SK-N-SH treated with all-trans-retinoic acid at 6 μM for 48 hours (cell line): ENCODE data around the gene TOP1.

Experiments
- ATAC-seq: fragments of 200-7000 bp; cut with Tn5 transposase; 3 replicates; pipeline ENCODE4 v1.9.1; 2020; ENCODE audit warnings: mild to moderate bottlenecking, moderate library complexity
- ARNTL ChIP-seq: fragments of 450-650 bp; formaldehyde crosslinking; IDR thresholded peaks from 2 replicates; pipeline ENCODE4 v1.5.0; 2020; ENCODE audit warnings: low read depth, mild to moderate bottlenecking, moderate library complexity, borderline replicate concordance
- BACH2 ChIP-seq: fragments of 250-450 bp; sonication (Bioruptor Pico); IDR thresholded peaks from 2 replicates; pipeline ENCODE4 v1.9.0; 2021; ENCODE audit warnings: mild to moderate bottlenecking, borderline replicate concordance
- CSDC2 ChIP-seq: fragments of 250-450 bp; sonication (Bioruptor Pico); IDR thresholded peaks from 2 replicates; pipeline ENCODE4 v1.5.0; 2020; ENCODE audit warnings: mild to moderate bottlenecking, moderate library complexity
- ESRRG ChIP-seq: fragments of 250-450 bp; sonication (Bioruptor Pico); IDR thresholded peaks from 2 replicates; pipeline ENCODE4 v1.6.1; 2021; ENCODE audit warnings: mild to moderate bottlenecking
- GLIS3 ChIP-seq: fragments of 250-450 bp; sonication (Bioruptor Pico); IDR thresholded peaks from 2 replicates; pipeline ENCODE4 v1.5.0; 2020; ENCODE audit warnings: mild to moderate bottlenecking, moderate library complexity
- ISL1 ChIP-seq: fragments of 250-450 bp; sonication (Bioruptor Pico); IDR thresholded peaks from 2 replicates; pipeline ENCODE4 v2.1.2; 2022; ENCODE audit warnings: mild to moderate bottlenecking, moderate library complexity
- OSR1 ChIP-seq: fragments of 250-450 bp; sonication (Bioruptor Pico); IDR thresholded peaks from 2 replicates; pipeline ENCODE4 v1.8.0; 2022; ENCODE audit warnings: moderate library complexity, mild to moderate bottlenecking, inconsistent platforms
- SNAI2 ChIP-seq: fragments of 250-450 bp; sonication (Bioruptor Pico); IDR thresholded peaks from 2 replicates; pipeline ENCODE4 v1.5.0; 2020; ENCODE audit warnings: mild to moderate bottlenecking, moderate library complexity
- TCF4 ChIP-seq: fragments of 250-450 bp; sonication (Bioruptor Pico); IDR thresholded peaks from 2 replicates; pipeline ENCODE4 v1.8.0; 2021; ENCODE audit warnings: mild to moderate bottlenecking, moderate library complexity, borderline replicate concordance
- TOX ChIP-seq: fragments of 250-450 bp; sonication (Bioruptor Pico); IDR thresholded peaks from 2 replicates; pipeline ENCODE4 v1.8.0; 2021; ENCODE audit warnings: mild to moderate bottlenecking, moderate library complexity, borderline replicate concordance
- ZFP3 ChIP-seq: fragments of 250-450 bp; sonication (Bioruptor Pico); IDR thresholded peaks from 2 replicates; pipeline ENCODE4 v1.5.0; 2020; ENCODE audit warnings: mild to moderate bottlenecking, moderate library complexity
- ZNF565 ChIP-seq: fragments of 450-650 bp; formaldehyde crosslinking; conservative IDR thresholded peaks from 2 replicates; pipeline ENCODE4 v1.5.0; 2020; ENCODE audit warnings: low read depth, mild to moderate bottlenecking, moderate library complexity
- ZNF70 ChIP-seq: fragments of 450-650 bp; formaldehyde crosslinking; IDR thresholded peaks from 2 replicates; pipeline ENCODE4 v1.5.0; 2020; ENCODE audit warnings: mild to moderate bottlenecking, moderate library complexity
- ZNF8 ChIP-seq: fragments of 450-650 bp; formaldehyde crosslinking; IDR thresholded peaks from 2 replicates; pipeline ENCODE4 v1.5.0; 2020; ENCODE audit warnings: mild to moderate bottlenecking, moderate library complexity
- TF ChIP-seq, protein P1 (sequence below): fragments of 250-450 bp; sonication (Bioruptor Pico); IDR thresholded peaks from 2 replicates; pipeline ENCODE4 v1.5.1; 2020; ENCODE audit warnings: low read depth, mild to moderate bottlenecking, moderate library complexity
- TF ChIP-seq, protein P2 (sequence below): fragments of 250-450 bp; sonication (Bioruptor Pico); IDR thresholded peaks from 2 replicates; pipeline ENCODE4 v1.5.1; 2021; ENCODE audit warnings: mild to moderate bottlenecking, moderate library complexity
- TF ChIP-seq, protein P3 (sequence below): fragments of 250-450 bp; sonication (Bioruptor Pico); IDR thresholded peaks from 2 replicates; pipeline ENCODE4 v1.8.0; 2020; ENCODE audit warnings: mild to moderate bottlenecking, moderate library complexity, borderline replicate concordance
- TF ChIP-seq, protein P4 (sequence below): fragments of 250-450 bp; sonication (Bioruptor Pico); IDR thresholded peaks from 2 replicates; pipeline ENCODE4 v1.8.0; 2021; ENCODE audit warnings: low read depth, mild to moderate bottlenecking, moderate library complexity, borderline replicate concordance

Gene TOP1

DNA sequence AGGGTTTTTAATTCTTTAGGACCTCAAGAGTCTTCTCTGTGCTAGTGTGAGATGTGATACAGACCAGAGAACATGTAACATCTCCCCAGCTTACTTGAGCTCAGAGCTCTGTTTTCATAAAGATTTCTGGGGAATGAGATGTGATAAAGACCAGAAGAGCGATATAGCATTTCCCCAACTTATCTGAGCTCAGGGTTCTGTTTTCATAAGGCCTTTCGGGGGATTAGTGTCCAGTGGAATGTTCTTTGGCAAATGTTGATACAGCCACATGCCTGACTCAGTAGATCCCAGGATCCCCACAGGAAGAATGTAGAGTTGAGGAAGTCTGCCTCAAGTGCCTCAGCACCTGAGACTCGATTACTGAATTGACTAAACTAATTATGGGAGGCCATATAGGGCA is 18.7 kb upstream of the TOP1 start (continued):
- TF ChIP-seq, protein P1, sequence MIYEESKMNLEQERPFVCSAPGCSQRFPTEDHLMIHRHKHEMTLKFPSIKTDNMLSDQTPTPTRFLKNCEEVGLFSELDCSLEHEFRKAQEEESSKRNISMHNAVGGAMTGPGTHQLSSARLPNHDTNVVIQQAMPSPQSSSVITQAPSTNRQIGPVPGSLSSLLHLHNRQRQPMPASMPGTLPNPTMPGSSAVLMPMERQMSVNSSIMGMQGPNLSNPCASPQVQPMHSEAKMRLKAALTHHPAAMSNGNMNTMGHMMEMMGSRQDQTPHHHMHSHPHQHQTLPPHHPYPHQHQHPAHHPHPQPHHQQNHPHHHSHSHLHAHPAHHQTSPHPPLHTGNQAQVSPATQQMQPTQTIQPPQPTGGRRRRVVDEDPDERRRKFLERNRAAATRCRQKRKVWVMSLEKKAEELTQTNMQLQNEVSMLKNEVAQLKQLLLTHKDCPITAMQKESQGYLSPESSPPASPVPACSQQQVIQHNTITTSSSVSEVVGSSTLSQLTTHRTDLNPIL: no peak
- TF ChIP-seq CSDC2 (CRISPR knock-in tag) (no peak), GLIS3 (CRISPR knock-in tag) (no peak), ARNTL (CRISPR knock-in tag) (no peak), TCF4 (no peak), OSR1 (CRISPR knock-in tag) (no peak), TOX (CRISPR knock-in tag) (no peak), ZNF70 (CRISPR knock-in tag) (no peak), ESRRG (no peak)
- TF ChIP-seq, protein P2, sequence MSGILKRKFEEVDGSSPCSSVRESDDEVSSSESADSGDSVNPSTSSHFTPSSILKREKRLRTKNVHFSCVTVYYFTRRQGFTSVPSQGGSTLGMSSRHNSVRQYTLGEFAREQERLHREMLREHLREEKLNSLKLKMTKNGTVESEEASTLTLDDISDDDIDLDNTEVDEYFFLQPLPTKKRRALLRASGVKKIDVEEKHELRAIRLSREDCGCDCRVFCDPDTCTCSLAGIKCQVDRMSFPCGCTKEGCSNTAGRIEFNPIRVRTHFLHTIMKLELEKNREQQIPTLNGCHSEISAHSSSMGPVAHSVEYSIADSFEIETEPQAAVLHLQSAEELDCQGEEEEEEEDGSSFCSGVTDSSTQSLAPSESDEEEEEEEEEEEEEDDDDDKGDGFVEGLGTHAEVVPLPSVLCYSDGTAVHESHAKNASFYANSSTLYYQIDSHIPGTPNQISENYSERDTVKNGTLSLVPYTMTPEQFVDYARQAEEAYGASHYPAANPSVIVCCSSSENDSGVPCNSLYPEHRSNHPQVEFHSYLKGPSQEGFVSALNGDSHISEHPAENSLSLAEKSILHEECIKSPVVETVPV (CRISPR knock-in tag): no peak
- TF ChIP-seq, protein P3, sequence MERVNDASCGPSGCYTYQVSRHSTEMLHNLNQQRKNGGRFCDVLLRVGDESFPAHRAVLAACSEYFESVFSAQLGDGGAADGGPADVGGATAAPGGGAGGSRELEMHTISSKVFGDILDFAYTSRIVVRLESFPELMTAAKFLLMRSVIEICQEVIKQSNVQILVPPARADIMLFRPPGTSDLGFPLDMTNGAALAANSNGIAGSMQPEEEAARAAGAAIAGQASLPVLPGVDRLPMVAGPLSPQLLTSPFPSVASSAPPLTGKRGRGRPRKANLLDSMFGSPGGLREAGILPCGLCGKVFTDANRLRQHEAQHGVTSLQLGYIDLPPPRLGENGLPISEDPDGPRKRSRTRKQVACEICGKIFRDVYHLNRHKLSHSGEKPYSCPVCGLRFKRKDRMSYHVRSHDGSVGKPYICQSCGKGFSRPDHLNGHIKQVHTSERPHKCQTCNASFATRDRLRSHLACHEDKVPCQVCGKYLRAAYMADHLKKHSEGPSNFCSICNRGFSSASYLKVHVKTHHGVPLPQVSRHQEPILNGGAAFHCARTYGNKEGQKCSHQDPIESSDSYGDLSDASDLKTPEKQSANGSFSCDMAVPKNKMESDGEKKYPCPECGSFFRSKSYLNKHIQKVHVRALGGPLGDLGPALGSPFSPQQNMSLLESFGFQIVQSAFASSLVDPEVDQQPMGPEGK (CRISPR knock-in tag): no peak

DNA sequence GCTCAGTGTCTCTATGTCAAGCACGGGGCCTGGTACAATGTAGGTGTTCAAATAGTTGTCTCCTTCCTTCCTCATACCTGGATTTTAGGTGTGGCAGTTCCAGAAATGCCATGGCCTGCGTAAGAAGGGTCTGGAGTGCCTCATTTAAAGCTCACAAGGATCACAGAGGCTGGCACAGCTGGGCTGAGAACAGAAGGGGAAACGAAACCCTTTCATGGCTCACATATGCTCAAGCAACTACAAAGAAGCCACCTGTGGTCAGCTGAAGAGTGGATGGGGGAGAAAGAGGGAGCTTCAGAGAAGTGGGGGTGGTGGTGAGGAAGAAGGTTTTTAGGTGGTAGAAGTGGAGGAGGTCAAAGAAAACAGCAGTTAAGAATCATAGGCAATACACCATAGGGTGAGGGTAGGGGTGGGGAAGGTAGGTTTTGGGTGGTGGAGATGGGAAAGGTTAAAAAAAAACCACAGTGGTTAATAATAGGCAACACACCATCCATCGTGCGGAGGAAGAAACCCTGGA is 17.0 kb upstream of the TOP1 start:
- no peak for ATAC-seq
- no peak for TF ChIP-seq ZFP3 (CRISPR knock-in tag)
- TF ChIP-seq BACH2: no peak
- TF ChIP-seq, protein P3 (CRISPR knock-in tag): no peak
- no peak for TF ChIP-seq TCF4
- TF ChIP-seq GLIS3 (CRISPR knock-in tag): no peak
- TF ChIP-seq ARNTL (CRISPR knock-in tag): no peak
- no peak for TF ChIP-seq TOX (CRISPR knock-in tag)
- no peak for TF ChIP-seq SNAI2
- no peak for TF ChIP-seq OSR1 (CRISPR knock-in tag)
- no peak for TF ChIP-seq ISL1 (CRISPR knock-in tag)
- TF ChIP-seq, protein P4, sequence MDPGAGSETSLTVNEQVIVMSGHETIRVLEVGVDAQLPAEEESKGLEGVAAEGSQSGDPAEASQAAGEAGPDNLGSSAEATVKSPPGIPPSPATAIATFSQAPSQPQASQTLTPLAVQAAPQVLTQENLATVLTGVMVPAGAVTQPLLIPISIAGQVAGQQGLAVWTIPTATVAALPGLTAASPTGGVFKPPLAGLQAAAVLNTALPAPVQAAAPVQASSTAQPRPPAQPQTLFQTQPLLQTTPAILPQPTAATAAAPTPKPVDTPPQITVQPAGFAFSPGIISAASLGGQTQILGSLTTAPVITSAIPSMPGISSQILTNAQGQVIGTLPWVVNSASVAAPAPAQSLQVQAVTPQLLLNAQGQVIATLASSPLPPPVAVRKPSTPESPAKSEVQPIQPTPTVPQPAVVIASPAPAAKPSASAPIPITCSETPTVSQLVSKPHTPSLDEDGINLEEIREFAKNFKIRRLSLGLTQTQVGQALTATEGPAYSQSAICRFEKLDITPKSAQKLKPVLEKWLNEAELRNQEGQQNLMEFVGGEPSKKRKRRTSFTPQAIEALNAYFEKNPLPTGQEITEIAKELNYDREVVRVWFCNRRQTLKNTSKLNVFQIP: no peak
- TF ChIP-seq ZNF565 (CRISPR knock-in tag): no peak
- TF ChIP-seq, protein P2 (CRISPR knock-in tag): no peak
- TF ChIP-seq ZNF8 (CRISPR knock-in tag): no peak

DNA sequence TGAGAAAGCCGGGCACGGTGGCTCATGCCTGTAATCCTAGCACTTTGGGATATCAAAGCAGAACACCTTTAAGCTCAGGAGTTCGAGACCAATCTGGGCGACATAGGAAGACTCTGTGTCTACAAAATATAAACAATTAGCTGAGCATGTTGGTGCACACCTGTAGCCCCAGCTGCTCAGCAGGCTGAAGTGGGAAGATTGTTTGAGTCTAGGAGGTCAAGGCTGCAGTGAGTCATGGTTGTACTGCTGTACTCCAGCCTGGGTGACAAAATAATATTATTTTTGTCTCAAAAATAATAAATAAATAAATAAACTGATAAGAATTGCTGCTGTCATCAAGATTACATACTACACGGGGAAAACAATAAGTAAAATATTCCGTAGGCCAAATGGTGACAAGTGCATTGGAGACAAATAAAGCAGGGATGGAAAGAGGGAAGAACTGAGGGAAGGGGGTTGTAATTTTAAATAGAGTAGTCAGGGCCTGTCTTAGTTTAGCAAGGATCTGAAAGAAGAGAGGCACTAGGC is 14.0 kb upstream of the TOP1 start:
- no peak for ATAC-seq
- no peak for TF ChIP-seq ZFP3 (CRISPR knock-in tag)
- TF ChIP-seq ARNTL (CRISPR knock-in tag): no peak
